NCI-H748 (cell line): ENCODE results near the gene ZNF407.
"Not testable (repeated sequence)": the region's sequence is repeated elsewhere in the genome, so short reads cannot be mapped to it uniquely, and the experiment has no call there.

Experiments used
- DNase-seq: peaks from one replicate; lab custom pipeline; 2025; ENCODE audit not compliant: unreplicated experiment; lab: John Stamatoyannopoulos, UW

The ZNF407 gene

GRCh38 chr18:74957588-74958224, 360.0 kb downstream of the ZNF407 start:
- peak; percentile 49 for DNase-seq

DNA sequence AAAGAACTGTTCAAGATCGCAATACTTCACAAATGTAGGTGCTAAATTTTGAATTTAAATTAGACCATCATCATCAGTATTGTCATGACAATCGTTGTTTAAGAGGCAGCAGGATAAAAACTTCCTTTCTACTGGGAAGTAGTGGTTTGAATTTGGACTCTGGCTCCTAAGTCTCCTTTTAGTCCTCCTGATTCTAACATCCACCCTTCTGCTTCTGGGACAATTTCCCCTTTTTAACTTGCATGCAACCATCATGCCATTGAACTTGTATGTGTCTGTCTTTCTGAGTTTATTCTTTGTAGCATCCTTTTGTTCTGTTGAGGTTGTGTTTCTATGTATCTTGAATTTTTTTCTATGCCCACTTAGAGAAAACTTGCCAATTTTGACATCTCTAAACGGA, 361.5 kb downstream of the ZNF407 start:
- no peak for DNase-seq

- no peak for DNase-seq
Measured at GRCh38 chr18:74961596-74961995, 363.9 kb downstream of the ZNF407 start.

- DNase-seq = peak; percentile 91
Measured at GRCh38 chr18:74963820-74964446, 366.3 kb downstream of the ZNF407 start.

GRCh38 chr18:74965682-74966081, 368.0 kb downstream of the ZNF407 start:
- no peak for DNase-seq

GRCh38 chr18:74967438-74967837, 369.8 kb downstream of the ZNF407 start:
- DNase-seq = no peak

GRCh38 chr18:74967979-74968378, 370.3 kb downstream of the ZNF407 start:
- no peak for DNase-seq

GRCh38 chr18:74971358-74971757, 373.7 kb downstream of the ZNF407 start:
- DNase-seq = not testable (repeated sequence)

GRCh38 chr18:74971776-74972175, 374.1 kb downstream of the ZNF407 start:
- not testable (repeated sequence) for DNase-seq

DNA sequence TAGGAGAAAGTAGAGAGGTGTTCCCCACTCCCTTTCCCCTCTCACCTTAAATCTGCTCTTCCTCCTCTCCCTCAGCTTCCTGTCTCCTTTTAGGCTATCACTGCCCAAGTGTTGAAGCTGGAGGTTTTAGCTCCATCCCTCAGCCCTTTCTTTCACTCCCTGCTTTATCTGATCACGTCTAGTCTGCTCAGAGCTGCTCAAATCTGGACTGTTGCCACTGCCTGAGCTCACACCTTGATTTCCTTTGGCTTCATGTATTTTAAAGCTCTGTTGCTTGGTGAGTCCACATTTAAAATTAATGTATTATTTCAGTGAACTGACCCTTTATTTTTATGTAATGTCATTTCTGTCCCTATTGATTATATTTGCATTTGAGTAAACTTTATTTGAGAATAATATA, 374.7 kb downstream of the ZNF407 start:
- DNase-seq = no peak

- DNase-seq = no peak
Measured at GRCh38 chr18:74975001-74975400, 377.3 kb downstream of the ZNF407 start.

- DNase-seq = peak; percentile 97
Measured at GRCh38 chr18:74976331-74976909, 378.8 kb downstream of the ZNF407 start.

DNA sequence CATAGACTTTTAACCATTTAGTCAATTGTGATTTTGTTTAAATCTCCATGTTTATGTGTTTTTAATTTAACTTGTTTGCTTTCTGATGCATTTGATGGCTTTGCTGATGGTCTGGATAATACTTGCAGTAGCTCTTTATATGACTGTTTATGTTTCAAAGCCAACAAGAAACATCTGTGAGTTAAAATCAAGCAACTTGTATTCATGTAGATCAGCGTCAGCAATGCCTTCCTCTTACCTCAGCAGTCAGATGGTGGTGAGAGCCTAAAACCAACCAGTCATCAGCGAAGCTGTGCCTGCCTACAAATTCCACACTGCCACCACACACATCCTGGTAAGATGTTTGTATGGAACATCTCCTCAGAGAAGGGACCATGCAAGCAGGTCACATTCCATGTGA, 379.4 kb downstream of the ZNF407 start:
- DNase-seq = no peak

DNA sequence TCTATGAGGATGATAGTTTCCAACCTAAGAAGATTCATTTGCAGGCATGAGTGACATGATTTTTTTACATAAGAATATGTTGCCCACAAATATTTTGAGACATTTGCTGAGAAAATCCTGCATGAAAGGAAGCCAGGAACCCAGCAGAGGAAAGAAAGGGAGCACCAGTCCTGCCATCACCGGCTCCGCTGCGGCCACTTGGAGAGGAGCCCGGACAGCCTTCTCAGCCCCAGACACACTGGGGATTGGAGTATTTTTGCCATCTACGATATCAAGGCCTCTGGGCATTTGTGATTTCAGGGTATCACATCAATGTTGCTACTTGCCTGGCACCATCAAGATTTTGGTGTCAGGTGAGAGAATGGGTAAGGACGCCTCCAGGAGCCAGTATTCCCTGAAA, 383.0 kb downstream of the ZNF407 start:
- DNase-seq = no peak

DNA sequence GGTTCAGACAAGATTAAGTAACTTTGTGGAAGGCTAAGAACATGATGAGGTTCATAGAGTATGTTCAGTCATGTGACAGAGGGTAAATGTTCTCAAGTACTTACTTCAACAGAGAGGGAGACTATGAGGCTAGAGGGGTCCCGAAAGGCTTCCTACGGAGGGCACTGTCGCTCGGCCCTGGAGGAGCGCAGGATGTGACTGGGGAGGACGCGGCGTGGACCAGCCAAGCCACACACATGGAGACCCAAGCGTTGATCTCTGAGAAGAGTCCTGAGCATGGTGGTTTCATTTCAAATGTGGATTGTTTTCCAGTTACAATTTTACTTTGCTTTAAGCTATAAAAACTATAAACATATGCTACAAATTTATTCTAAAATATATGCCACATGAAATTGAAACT, 383.8 kb downstream of the ZNF407 start:
- no peak for DNase-seq

- peak; percentile 99 for DNase-seq
Measured at GRCh38 chr18:74982946-74983635, 385.4 kb downstream of the ZNF407 start.

GRCh38 chr18:74989134-74989533, 391.5 kb downstream of the ZNF407 start:
- no peak for DNase-seq

DNA sequence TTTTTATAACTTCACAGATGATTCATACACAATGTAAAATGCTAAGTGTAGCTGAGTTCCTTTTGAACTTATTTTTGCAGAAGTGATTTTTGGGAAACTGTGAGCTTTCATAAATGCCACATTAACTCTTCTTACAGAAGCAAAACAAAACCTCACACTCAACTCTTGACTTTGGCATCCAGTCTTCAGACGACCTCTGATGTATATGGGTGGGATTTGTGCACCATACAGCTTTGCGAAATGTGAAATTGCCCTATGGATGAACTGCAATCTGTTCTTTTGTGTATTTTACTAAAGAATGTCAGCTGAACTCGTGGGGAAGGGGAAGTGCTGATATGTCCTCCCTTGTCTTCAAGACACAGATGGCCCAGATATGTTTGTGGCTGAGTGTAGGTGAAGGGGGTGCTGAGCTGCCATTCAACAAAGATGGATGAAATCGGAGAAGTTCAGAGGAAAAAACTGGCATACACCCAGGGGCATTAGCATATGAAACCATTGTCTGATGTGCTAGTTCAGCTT, 393.0 kb downstream of the ZNF407 start:
- DNase-seq = peak; percentile 42

GRCh38 chr18:74994502-74995418, 397.1 kb downstream of the ZNF407 start:
- no peak for DNase-seq

GRCh38 chr18:74995419-74995736, 397.7 kb downstream of the ZNF407 start:
- no peak for DNase-seq

GRCh38 chr18:74996055-74996454, 398.4 kb downstream of the ZNF407 start:
- peak; percentile 38 for DNase-seq
